ENCODE data around the gene EIF2D.

DNA sequence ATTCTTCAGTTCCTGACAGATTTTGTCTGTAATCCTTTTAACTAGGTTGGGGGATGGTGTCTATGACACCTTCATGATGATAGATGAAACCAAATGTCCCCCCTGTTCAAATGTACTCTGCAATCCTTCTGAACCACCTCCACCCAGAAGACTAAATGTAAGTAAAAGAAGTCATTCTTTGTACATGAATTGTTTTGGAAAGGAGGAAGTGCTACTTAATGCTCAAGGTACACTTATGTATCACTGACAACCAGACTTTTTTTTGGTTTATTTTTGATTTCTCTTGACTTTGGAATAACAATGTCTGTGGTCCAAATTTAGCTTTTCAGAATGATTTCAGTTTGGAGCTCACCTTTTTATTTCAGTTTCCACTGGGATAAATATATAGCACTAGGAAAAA lies 25.3 kb upstream of the EIF2D start:
- TF ChIP-seq GATA3 (IDR thresholded peaks at IDR 0.05; ENCODE audit: low read depth, low read length) (no peak), GATA2 (IDR thresholded peaks at IDR 0.05; ENCODE audit: low read depth, low read length) (no peak)
